WTC11 (cell line): Measurements from ENCODE around the gene HOMER3. TPM values are rescaled to one million over a fixed set of nuclear protein-coding genes. Genes with fewer than 3 reads are reported as not detected.

Source experiments
- ATAC-seq: fragments of 200-7000 bp; cut with Tn5 transposase; 2 replicates; pipeline ENCODE4 v1.10.0; 2021; ENCODE audit warnings: mild to moderate bottlenecking, moderate library complexity
- CTCF ChIA-PET: fragments of 300-600 bp; sonication (Branson Sonifier 250); formaldehyde crosslinking; loops from one replicate; lab custom pipeline; 2021; ENCODE audit warnings: antibody characterized with exemption; lab: Charles Lee
- POLR2A ChIA-PET: fragments of 350-600 bp; sonication (Branson Sonifier 250); formaldehyde crosslinking; loops from one replicate; lab custom pipeline; 2021; ENCODE audit warnings: antibody characterized with exemption; lab: Charles Lee
- DNase-seq: peaks from one replicate; pipeline ENCODE4 v3.0.0; 2021; ENCODE audit warnings: low spot score
- H3K27ac Mint-ChIP-seq: 2 replicates; pipeline ENCODE4 v1.8.0; 2021; ENCODE audit warnings: mixed read lengths
- H3K27me3 Mint-ChIP-seq: 2 replicates; pipeline ENCODE4 v1.8.0; 2021; ENCODE audit warnings: low read depth, mild to moderate bottlenecking, moderate library complexity, mixed read lengths
- H3K36me3 Mint-ChIP-seq: 2 replicates; pipeline ENCODE4 v1.8.0; 2021; ENCODE audit warnings: mixed read lengths
- H3K4me1 Mint-ChIP-seq: 2 replicates; pipeline ENCODE4 v1.8.0; 2022; ENCODE audit warnings: mixed read lengths
- H3K4me3 Mint-ChIP-seq: 2 replicates; pipeline ENCODE4 v1.8.0; 2021; ENCODE audit warnings: mild to moderate bottlenecking, moderate library complexity, mixed read lengths
- H3K9me3 Mint-ChIP-seq: 2 replicates; pipeline ENCODE4 v1.8.0; 2021; ENCODE audit warnings: mixed read lengths
- ATF2 ChIP-seq: sonication (generic); formaldehyde crosslinking; IDR thresholded peaks from 2 replicates; pipeline ENCODE4 v1.8.1; 2022; ENCODE audit warnings: low read depth, missing genetic modification reagents, borderline replicate concordance
- ATF6 ChIP-seq: sonication (generic); formaldehyde crosslinking; IDR thresholded peaks from 2 replicates; pipeline ENCODE4 v1.8.1; 2023; ENCODE audit warnings: mild to moderate bottlenecking, missing genetic modification reagents
- CTCF ChIP-seq: fragments of 200-600 bp; IDR thresholded peaks from 2 replicates; pipeline ENCODE4 v1.8.0; 2022; ENCODE audit warnings: antibody characterized with exemption
- FOXK1 ChIP-seq: sonication (generic); formaldehyde crosslinking; IDR thresholded peaks from 2 replicates; pipeline ENCODE4 v1.8.0; 2022; ENCODE audit warnings: mild to moderate bottlenecking, moderate library complexity, missing genetic modification reagents
- IRF1 ChIP-seq: sonication (generic); formaldehyde crosslinking; IDR thresholded peaks from 2 replicates; pipeline ENCODE4 v1.8.0; 2023; ENCODE audit warnings: missing genetic modification reagents
- JUN ChIP-seq: sonication (generic); formaldehyde crosslinking; IDR thresholded peaks from 2 replicates; pipeline ENCODE4 v1.8.0; 2023; ENCODE audit warnings: mild to moderate bottlenecking, missing genetic modification reagents
- KAT7 ChIP-seq: sonication (generic); formaldehyde crosslinking; IDR thresholded peaks from 2 replicates; pipeline ENCODE4 v1.8.1; 2023; ENCODE audit warnings: missing genetic modification reagents, mild to moderate bottlenecking, borderline replicate concordance
- PREB ChIP-seq: sonication (generic); formaldehyde crosslinking; IDR thresholded peaks from 2 replicates; pipeline ENCODE4 v1.8.1; 2022; ENCODE audit warnings: mild to moderate bottlenecking, missing genetic modification reagents, moderate library complexity, borderline replicate concordance
- ZBTB43 ChIP-seq: sonication (generic); formaldehyde crosslinking; IDR thresholded peaks from 2 replicates; pipeline ENCODE4 v1.8.1; 2023; ENCODE audit warnings: mild to moderate bottlenecking, missing genetic modification reagents
- ZNF219 ChIP-seq: sonication (generic); formaldehyde crosslinking; IDR thresholded peaks from 2 replicates; pipeline ENCODE4 v1.8.0; 2023; ENCODE audit warnings: missing genetic modification reagents, mild to moderate bottlenecking, borderline replicate concordance
- ZNF425 ChIP-seq: fragments of 250-450 bp; sonication (Bioruptor Pico); conservative IDR thresholded peaks from 2 replicates; pipeline ENCODE4 v1.9.0; 2021; ENCODE audit warnings: mild to moderate bottlenecking
- ZNF532 ChIP-seq: fragments of 250-450 bp; sonication (Bioruptor Pico); IDR thresholded peaks from 2 replicates; pipeline ENCODE4 v1.9.0; 2021; ENCODE audit warnings: mild to moderate bottlenecking, borderline replicate concordance
- total RNA-seq: library from RNA; stranded (reverse); gene quantifications from 3 replicates; pipeline ENCODE4 v1.2.3, GENCODE V29; 2021

Gene HOMER3
- total RNA-seq, 1 experiment from 2014 or later = 28.2 TPM

- H3K9me3 Mint-ChIP-seq = no peaks in the 10 kb centered on the region
- CTCF ChIA-PET = interaction anchor here (3.8 kb wide), 1 partner anchor 11 kb away, joined by 47 read pairs; no protein-coding TSS in a partner anchor
- no peak for TF ChIP-seq ZBTB43 (CRISPR knock-in tag)
- TF ChIP-seq ZNF219 (CRISPR knock-in tag) = no peak
- no peak for TF ChIP-seq PREB
- TF ChIP-seq JUN (CRISPR knock-in tag) = no peak
- TF ChIP-seq FOXK1 = no peak
- no peak for TF ChIP-seq ATF6 (CRISPR knock-in tag)
- TF ChIP-seq CTCF = no peak
- TF ChIP-seq IRF1 (CRISPR knock-in tag) = no peak
- TF ChIP-seq ATF2 = no peak
- no peak for TF ChIP-seq KAT7 (CRISPR knock-in tag)
- TF ChIP-seq ZNF425 (CRISPR knock-in tag) = no peak
- no peak for TF ChIP-seq ZNF532 (CRISPR knock-in tag)
- no peak overlapping the region for H3K27ac Mint-ChIP-seq
- ATAC-seq (no peak), DNase-seq (no peak)
- peaks cover 17% of the 10 kb centered on the region for H3K27me3 Mint-ChIP-seq
- H3K4me1 Mint-ChIP-seq = peaks cover 7% of the 10 kb centered on the region; the same call in 1 of the 2 replicates
- H3K36me3 Mint-ChIP-seq = no peaks in the 10 kb centered on the region
- no peak overlapping the region for H3K4me3 Mint-ChIP-seq
- POLR2A ChIA-PET = interaction anchor here (0.6 kb wide), 1 partner anchor 8 kb away, joined by 3 read pairs; no protein-coding TSS in a partner anchor
Measured at GRCh38 chr19:18984251-18984650, 43.2 kb upstream of the HOMER3 start.
